Astrocyte of the cerebellum (primary cell): Measurements from ENCODE around the gene SMARCAL1.
A peak's percentile ranks its signal among the peaks of the same experiment; 100 is the strongest.

Source experiments
- DNase-seq: peaks from one replicate; pipeline ENCODE4 v3.0.0-alpha.2; 2011; ENCODE audit warnings: low read depth
- H3K4me3 ChIP-seq: 2 replicates; pipeline ENCODE4 v1.5.1; 2011; ENCODE audit warnings: mild to moderate bottlenecking, low read depth, low read length, moderate library complexity
- in situ Hi-C: cut with HindIII; loops from 2 replicates; pipeline ENCODE4 v1.10.0; 2017; ENCODE audit warnings: low sequenced_read_pairs
- TF ChIP-seq, protein P1 (sequence below): IDR thresholded peaks from 2 replicates; pipeline ENCODE4 v1.5.1; 2012; ENCODE audit warnings: low read length, low read depth, moderate library complexity, mild to moderate bottlenecking; ENCODE audit errors: missing control alignments

SMARCAL1 gene

GRCh38 chr2:216392945-216393840, 19.1 kb upstream of the SMARCAL1 start:
- in situ Hi-C loops, result no loop called here
- DNase-seq, result no peak
- H3K4me3 ChIP-seq, result no peak overlapping the region
- TF ChIP-seq, protein P1, sequence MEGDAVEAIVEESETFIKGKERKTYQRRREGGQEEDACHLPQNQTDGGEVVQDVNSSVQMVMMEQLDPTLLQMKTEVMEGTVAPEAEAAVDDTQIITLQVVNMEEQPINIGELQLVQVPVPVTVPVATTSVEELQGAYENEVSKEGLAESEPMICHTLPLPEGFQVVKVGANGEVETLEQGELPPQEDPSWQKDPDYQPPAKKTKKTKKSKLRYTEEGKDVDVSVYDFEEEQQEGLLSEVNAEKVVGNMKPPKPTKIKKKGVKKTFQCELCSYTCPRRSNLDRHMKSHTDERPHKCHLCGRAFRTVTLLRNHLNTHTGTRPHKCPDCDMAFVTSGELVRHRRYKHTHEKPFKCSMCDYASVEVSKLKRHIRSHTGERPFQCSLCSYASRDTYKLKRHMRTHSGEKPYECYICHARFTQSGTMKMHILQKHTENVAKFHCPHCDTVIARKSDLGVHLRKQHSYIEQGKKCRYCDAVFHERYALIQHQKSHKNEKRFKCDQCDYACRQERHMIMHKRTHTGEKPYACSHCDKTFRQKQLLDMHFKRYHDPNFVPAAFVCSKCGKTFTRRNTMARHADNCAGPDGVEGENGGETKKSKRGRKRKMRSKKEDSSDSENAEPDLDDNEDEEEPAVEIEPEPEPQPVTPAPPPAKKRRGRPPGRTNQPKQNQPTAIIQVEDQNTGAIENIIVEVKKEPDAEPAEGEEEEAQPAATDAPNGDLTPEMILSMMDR, result no peak

DNA sequence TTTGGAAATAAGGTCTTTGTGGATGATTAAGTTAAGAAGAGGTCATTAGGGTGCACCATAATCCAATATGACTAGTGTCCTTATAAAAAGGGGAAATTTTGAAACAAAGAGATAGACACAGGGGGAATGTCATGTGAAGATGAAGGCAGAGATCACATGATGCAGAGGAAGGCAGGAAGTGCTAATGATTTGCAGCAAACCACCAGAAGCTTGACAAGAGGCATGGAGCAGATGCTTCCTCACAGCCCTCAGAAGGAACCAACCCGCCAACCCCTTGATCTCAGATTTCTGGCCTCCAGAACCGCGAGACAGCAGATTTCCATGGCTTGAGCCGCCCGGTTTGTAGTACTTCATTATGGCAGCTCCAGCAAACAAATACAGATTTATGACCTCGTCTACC, 17.4 kb upstream of the SMARCAL1 start:
- TF ChIP-seq, protein P1, result no peak
- DNase-seq, result no peak
- no peak overlapping the region for H3K4me3 ChIP-seq
- in situ Hi-C loops, result no loop called here

DNA sequence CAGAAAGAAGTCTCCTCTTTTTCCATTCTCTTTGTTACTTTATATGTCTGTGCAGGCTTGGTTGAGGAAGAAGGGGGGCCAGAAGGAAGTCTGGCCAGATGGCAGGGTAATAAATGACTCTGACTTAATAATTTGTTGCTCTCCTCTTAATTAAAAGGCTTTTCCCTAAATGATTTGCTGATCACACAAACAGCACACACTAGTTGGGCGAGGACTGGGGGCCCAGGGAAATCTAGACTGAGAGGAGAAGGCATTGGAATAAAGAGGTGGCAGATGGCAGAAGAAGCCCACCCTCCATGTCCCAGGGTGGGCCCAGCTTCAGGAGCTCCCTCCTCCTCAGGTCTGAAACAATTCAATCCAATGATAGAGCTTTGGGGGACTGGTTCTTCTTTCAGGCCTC, 12.7 kb upstream of the SMARCAL1 start:
- TF ChIP-seq, protein P1, result no peak
- DNase-seq, result no peak
- in situ Hi-C loops, result no loop called here
- H3K4me3 ChIP-seq, result no peak overlapping the region

DNA sequence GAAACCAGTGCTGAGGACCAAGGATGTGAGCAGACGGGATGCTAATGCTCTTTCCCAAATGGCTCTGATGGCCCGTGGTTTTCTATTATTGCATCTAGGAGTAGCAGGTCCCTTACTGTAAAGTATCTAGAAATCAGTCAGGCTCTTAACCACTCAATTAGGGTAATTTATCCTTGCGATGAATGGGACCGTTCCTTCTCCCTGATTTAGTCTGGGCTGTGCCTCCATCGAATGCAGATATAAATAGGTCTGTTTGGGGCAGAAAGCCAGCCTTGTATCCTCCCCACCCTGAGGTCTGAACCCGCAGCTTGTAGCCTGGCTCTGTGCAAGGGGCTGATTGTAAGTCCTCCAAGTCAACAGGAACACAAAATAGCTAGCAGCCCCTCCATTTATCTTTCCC, 9.5 kb upstream of the SMARCAL1 start:
- in situ Hi-C loops, result no loop called here
- no peak for DNase-seq
- H3K4me3 ChIP-seq, result no peak overlapping the region
- TF ChIP-seq, protein P1, result no peak

DNA sequence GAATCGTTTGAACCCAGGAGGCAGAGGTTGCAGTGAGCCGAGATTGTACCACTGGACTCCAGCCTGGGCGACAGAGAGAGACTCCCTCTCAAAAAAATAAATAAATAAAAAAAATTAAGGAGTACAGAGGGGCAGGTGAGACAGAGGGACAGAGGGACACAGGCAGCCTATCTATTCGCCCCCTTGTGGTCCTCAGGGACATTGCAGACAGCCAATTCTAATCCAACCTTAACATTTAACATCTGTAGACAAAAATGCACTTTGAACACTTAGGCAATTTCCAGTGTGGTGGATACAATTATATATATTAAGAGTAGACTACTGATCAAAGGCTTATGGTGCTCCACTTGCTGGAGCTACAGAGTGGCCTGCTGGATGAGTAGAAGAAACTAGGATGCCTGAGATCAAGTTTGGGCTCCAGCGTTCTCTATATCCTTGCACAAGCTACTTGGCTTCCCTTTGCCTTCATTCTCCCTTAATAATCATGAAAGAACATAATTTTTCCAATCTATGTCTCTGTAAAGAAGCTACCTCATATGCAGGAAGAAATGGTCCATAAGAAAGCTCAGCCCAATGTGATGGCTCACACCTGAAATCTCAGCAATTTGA, 8.2 kb upstream of the SMARCAL1 start:
- H3K4me3 ChIP-seq, result no peak overlapping the region
- TF ChIP-seq, protein P1, result peak; percentile 82
- in situ Hi-C loops, result no loop called here
- peak; percentile 12 for DNase-seq

- no peak overlapping the region for H3K4me3 ChIP-seq
- in situ Hi-C loops, result no loop called here
- TF ChIP-seq, protein P1, result no peak
- DNase-seq, result no peak
Observed at GRCh38 chr2:216405588-216405987, 6.7 kb upstream of the SMARCAL1 start.
